ENCODE measurements around the gene RCOR2.
"Not testable (repeated sequence)": the region's sequence is repeated elsewhere in the genome, so short reads cannot be mapped to it uniquely, and the experiment has no call there.

RCOR2 gene

DNA sequence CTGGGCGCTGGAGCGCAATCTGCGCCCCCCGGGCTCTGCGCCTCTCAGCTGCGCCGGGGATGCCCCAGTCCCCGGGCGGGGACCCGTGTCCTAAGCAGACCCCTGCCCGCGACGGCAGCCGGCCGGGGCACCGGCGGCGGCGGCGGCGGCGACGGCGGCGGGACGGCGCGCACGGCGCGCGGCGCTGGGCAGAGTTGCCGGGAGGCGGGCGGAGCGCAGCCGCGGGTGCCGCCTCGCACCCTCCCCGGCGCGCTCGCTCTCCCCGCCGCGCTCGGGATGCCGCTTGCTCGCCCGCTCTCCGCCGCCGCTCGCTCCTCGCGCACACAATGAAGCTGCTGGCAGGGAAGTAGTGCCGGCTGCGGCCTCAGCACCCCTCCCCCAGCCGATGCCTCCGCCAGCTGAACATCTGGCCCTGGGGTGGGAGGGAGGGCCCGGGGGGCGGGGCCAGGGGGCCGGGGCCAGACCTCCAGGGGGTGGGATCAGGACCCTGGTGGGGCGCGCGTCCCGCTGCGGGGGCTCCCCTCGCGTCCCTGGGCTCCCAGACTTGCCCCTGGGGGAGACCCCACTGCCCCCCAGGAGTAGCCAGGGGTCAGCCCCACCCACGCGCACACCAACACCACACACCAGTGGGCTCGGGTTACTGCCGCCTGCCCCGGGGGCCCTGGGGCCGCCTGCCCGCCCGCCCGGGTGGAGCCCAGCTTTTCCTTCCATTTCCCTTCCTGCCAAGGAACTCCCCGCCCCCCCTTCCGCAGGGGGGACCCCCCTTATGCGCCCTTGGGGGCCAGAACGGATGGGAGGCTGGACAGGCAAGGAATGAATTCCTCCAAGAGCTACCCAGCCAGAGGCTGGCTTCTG is at the start of gene RCOR2:
RCOR2 (minus strand) TSS at position 328 of the 855 bp plus-strand sequence. CDS start 708 bp downstream, outside the sequence.
- peak within 1 kb of the TSS; percentile 95 for H3K27ac ChIP-seq

DNA sequence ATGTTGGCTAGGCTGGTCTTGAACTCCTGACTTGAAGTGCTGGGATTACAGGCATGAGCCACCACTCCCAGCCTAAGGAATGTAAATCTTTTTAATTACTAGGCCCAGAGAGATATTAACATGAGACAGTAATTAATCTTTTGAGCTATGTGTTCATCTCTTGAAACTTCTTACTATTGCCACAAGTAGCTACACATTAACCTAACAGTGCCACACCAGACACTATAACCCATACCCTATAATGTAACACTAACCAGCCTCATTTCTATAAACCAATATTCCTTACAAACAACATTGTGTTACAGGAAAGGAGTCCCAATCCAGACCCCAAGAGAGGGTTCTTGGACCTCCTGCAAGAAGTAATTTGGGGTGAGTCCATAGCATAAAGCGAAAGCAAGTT is 49.5 kb upstream of the RCOR2 start:
- TF ChIP-seq ZFX (IDR thresholded peaks at IDR 0.05; ENCODE audit: borderline replicate concordance) = no peak
- TF ChIP-seq, protein P1, sequence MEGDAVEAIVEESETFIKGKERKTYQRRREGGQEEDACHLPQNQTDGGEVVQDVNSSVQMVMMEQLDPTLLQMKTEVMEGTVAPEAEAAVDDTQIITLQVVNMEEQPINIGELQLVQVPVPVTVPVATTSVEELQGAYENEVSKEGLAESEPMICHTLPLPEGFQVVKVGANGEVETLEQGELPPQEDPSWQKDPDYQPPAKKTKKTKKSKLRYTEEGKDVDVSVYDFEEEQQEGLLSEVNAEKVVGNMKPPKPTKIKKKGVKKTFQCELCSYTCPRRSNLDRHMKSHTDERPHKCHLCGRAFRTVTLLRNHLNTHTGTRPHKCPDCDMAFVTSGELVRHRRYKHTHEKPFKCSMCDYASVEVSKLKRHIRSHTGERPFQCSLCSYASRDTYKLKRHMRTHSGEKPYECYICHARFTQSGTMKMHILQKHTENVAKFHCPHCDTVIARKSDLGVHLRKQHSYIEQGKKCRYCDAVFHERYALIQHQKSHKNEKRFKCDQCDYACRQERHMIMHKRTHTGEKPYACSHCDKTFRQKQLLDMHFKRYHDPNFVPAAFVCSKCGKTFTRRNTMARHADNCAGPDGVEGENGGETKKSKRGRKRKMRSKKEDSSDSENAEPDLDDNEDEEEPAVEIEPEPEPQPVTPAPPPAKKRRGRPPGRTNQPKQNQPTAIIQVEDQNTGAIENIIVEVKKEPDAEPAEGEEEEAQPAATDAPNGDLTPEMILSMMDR (IDR thresholded peaks at IDR 0.05) = no peak
- H3K27ac ChIP-seq = no peak overlapping the region

More for the DNA sequence above, at the start of gene RCOR2:
- TF ChIP-seq, protein P1 (IDR thresholded peaks at IDR 0.05) = no peak
- no peak for TF ChIP-seq ZFX (IDR thresholded peaks at IDR 0.05; ENCODE audit: borderline replicate concordance)

DNA sequence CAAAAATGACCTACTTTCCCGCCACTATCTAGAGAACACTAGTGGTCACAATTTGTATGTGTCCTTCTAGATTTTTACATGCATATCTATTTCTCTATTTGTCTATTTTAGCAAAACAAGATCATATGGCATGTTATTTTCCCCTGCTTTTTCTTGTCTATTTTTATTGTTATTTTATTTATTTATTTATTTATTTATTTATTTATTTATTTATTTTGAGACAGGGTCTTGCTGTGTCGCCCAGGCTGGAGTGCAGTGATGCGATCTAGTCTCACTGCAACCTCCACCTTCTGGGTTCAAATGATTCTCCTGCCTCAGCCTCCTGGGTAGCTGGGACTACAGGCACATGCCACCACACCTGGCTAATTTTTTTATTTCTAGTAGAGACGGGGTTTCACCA is 46.9 kb upstream of the RCOR2 start:
- not testable (repeated sequence) for H3K27ac ChIP-seq

DNA sequence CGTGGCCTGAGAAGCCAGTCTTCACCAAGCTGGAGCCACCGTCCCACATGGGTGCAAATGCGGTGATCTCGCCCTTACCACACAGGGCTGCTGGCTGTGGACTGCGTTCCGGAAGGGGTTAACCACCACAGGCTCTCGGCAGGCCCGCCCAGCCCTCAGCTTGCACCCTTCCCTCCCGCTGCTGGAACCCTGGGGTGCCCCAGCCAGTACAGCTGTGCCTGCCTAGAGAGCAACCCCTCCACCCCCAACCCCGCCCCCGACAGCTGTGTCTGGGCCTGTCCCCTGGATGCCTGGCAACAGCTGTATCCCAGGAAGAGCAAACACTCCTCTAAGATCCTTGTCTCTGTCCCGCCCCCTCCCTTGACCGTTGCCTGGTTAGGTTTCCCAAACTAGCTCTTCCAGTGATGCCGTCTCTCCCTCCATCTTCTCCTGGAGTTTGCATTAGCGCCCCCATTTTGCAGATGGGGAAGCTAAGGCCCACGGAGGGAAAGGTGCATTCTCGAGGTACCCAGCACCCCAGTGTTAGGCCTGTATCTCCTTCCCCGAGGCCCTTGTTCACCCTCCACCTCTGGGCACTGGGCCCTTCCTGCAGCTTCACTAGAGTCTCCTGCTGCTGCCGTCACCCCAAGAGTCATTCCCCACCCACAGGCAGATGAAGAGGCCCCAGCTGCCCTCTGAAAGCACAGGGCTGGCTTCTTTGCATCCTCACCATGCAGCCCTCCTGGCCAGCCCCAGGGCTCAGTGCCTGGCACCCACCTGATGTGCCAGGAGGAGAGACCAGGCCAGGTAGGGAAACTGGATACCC is 44.8 kb upstream of the RCOR2 start:
- no peak for TF ChIP-seq ZFX (IDR thresholded peaks at IDR 0.05; ENCODE audit: borderline replicate concordance)
- TF ChIP-seq, protein P1 (IDR thresholded peaks at IDR 0.05) = no peak
- no peak overlapping the region for H3K27ac ChIP-seq

DNA sequence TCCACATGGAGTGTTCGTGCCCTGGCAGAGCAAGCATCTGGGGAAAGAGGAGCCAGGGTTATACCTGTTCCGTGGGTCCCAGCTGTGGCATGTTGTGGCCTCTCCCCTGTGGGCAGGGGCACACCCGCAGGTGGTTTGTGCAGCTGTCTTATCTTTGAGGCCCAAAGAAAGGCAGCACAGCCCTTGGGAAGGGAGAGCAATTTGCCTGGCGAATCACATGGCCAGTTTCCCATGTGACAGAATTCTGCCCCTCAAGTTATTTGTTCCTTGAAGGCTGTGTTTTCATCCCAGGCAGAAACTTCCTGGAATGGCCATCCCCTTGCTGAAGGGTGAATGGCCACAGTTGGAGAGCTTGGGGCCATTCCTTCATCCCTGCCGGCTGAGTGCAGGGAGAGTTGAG is 41.0 kb upstream of the RCOR2 start:
- TF ChIP-seq, protein P1 (IDR thresholded peaks at IDR 0.05) = no peak
- TF ChIP-seq ZFX (IDR thresholded peaks at IDR 0.05; ENCODE audit: borderline replicate concordance) = no peak
- H3K27ac ChIP-seq = no peak overlapping the region

DNA sequence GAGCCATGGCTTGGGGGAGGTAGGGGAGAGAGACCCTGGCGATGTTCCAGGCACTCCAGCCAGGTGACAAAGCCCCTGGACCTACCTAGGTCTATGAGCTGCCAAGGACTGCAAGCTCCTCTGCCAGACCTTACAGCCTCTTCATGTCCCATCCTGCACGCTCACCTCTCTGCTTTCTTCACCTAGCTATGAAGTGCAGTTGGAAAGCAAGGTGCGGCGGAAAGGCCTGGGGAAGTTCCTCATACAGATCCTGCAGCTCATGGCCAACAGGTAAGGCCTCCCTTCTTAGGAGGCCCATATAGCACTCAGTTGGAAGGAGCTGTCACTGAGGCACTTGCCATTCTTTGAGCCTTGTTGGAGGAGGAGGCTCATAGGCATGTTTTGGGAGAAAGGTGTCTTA is 35.6 kb upstream of the RCOR2 start:
- no peak overlapping the region for H3K27ac ChIP-seq
- TF ChIP-seq, protein P1 (IDR thresholded peaks at IDR 0.05) = no peak
- TF ChIP-seq ZFX (IDR thresholded peaks at IDR 0.05; ENCODE audit: borderline replicate concordance) = no peak

DNA sequence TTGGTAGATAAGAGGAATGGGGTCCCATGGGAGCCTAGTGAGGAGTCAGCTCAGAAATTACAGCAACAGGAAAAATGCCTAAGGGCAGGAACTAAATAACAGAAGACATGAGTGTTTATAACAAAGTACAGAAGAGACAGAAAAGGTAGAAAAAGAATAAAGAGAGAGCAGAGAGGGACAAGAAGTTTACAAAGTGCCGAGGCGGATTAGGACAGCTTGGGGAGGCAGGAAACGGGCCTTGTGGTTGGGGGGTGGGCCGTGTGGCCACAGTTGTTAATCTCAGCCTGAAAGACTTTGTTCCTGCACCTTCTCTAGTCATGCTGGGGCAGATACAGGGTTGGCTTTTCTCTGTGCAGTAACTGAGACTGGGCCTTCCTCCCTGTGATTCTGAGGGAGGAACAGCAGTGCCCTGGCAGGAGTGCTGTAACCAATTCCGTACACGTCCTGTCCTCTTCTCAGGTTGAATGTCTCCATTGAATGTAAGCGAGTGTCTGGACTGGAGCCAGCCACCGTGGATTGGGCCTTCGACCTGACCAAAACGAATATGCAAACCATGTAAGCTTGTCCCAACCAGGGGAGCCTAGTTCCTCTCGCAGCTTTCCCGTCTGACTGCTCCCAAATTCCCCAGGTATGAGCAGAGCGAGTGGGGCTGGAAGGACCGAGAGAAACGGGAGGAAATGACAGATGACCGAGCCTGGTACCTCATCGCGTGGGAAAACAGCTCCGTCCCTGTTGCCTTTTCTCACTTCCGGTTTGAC is 35.0 kb upstream of the RCOR2 start:
- TF ChIP-seq ZFX (IDR thresholded peaks at IDR 0.05; ENCODE audit: borderline replicate concordance) = no peak
- TF ChIP-seq, protein P1 (IDR thresholded peaks at IDR 0.05) = no peak
- no peak overlapping the region for H3K27ac ChIP-seq
